ENCODE data around the gene PTPN13.

The PTPN13 gene

DNA sequence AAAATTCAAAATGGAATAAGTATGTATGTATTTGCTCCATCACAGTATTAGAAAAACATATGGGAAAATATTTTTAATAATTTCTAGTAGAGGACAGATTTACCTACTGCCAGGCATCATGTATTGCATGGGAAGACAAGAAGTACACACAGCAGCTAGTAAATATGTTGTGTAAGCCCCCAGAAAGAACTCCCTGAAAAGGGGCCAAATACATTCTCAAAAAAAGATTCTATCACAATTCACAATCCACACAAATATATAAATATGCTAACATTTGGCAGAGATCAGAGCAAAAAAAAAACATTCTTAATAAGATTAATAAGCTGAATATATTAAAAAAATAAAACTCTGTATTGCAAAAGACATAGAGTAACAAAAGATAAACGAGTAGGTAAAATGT, 227.0 kb downstream of the PTPN13 start:
- no peak for DNase-seq

DNA sequence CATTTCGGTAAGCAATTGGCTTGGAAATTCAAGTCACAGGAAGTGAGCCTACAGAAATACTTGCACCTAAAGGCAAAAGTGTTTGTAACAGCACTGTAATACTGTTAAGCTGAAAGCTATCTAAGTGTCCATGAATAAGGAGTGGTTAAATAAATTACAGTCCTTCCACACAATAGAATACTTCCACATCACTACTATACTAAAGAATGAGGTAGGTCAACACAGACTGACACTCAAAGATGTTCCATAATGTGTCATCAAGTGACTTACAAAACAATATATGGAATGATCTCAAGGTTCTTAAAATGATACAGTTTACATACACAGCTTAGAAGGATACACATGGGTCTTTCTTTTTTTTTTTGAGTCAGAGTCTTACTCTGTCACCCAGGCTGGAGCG, 228.0 kb downstream of the PTPN13 start:
- no peak for DNase-seq

DNA sequence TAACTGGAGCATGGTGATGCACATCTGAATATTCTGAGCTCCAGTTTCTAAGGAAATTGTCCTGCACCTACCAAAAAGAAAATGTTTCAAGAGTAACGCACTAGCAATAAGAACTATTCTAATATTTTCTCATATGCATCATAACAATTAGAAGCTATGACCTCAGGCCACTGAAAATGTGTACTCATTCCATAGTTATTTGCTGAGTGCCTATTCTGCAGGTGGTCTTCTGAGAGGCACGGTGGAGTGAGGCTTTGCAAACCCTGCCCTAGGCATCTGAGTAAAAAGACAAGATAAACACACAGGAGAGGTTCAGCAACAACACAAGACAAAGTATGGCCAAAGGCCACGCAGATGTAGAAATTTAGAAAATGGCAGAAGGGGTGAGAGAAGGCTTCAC, 231.4 kb downstream of the PTPN13 start:
- DNase-seq: no peak

DNA sequence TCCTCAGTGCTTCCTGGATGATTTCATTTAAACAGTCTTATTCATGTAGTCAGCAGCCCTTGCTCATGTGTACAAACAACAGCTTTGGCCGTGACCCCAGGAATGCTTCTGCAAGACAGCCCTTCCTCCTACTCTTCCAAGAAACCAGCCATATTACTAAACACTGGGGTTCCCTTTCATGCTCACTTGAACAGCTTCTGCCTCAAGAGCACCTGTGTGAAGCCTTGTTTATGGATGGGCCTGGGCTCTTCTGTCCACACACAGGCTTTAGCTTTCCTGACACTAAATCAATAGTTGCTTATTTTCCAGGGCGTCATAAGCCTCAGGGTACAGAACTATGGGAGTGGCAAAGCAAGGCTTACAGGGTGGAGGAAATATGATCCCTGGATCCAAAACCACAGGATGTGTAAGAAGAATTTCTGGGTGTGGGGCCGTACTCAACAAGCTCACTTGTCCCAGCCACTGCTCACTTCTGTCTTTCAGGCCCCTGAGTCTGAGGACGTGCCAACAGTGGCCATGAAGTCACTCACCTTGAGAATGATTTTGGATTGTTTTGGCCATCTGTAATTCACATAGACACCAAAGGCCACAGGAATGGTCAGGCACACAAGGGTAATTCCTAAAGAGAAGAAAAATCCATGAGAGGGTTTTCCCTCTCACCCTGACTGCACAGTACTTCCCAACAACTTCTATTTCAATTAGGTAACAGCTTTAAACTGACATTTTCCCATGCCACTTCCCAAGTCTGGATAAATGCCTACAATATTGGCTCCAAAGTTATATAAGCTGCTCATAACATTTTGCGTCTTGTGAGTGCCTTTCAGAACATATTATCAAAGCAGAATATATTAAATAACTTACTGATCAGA, 237.4 kb downstream of the PTPN13 start:
- DNase-seq: no peak

DNA sequence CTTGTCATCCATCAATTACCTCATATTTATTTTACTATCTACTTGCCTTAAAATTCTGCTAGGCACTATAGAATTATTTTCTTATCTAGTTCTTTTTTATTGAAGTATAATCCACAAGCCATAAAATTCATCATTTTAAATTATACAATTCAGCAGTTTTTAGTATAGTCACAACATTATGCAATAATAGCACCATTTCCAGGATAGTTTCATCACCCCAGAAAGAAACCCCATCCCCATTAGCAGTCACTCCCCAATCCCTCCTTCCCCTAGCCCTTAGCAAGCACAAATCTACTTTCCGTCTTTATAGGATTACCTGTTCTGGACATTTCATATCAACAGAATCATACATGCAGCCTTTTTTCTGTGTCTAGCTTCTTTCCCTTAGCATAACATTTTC, 239.5 kb downstream of the PTPN13 start:
- DNase-seq: no peak

DNA sequence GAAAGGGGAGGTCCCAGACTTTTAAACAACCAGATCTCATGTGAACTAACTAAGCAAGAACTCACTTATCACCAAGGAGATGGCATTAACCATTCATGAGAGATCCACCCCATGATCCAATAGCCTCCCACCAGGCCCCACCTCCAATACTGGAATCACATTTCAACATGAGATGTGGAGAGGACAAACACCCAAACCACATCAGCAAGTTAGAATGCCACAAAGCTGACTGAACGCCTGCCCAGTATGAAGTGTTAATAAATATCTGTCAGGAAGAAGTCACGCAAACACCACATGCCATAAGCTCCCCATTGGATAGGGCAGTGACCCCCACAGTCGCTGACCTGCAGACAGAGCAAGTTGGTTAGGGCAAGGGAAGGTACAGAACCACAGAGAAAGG, 240.8 kb downstream of the PTPN13 start:
- no peak for DNase-seq

DNA sequence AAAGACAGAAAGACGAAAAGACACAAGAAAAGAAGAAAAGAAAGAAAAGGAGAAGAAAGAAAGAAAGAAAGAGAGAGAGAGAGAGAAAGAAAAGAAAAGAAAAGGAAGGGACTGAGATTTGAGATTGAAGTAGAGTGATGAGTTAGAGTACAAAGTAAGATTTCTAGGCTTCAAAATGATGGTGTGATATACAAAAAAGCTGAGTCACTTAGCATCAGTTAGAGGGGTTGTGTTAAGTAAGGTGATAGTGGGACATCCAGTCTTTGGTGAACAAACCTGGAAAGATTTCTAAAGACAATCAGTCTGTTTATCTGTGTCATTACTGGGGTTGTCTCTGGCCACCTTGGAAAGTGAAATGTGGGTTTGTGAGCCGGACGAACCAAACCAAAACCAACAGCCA, 241.6 kb downstream of the PTPN13 start:
- no peak for DNase-seq

DNA sequence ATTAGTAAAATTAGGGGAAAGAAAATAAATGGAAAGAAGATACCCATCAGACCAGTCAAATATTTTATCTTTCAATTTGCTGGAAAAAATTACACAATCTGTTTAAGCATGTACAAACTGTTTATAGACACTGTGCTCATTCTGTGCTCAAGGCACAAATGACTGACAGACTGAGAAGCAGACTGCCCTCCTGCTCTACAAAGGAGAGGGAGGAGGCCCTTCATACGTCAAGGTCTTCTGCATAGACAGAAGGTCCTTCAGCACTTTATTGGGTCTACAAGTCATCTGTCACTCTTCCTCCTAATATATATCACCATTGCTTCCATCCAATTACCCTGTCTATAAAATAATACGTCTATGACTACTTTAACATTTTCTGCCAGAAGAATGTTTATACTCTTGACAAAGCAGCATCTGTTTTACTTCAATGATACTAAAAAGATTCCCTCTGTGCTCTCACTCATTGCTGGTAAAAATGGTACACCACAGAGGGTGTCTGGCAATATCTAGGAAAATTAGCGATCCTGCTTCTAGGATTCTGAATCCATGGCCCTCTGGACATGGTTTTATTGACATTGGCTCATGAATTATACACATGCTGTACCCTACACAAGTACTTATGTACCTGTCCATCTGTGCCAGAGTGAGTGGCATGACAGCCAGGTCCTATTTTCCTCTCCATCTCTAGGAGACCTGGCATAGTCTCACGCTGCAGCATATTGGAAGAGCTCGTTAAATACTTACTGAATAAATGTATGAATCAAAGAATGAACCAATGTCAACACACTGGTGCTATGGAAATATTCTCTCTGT, 243.8 kb downstream of the PTPN13 start:
- no peak for DNase-seq

DNA sequence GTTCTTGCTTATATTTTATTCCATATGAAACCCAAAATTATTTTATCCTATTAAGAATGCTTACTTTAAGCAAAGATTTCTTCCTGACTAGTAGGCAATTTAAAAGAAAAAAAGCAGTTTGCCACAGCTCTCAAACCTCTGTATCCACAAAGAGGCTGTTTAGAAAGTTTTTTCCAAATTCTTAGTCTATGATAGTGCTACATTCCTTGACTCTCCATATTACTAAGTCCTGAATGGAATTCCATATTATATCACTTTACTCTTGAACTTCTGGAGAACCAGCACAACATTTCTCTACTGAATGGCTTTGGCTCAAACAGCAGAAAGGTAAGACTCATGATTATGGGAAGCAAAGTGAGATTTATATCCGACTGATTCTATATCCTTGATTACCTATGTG, 246.7 kb downstream of the PTPN13 start:
- no peak for DNase-seq

DNA sequence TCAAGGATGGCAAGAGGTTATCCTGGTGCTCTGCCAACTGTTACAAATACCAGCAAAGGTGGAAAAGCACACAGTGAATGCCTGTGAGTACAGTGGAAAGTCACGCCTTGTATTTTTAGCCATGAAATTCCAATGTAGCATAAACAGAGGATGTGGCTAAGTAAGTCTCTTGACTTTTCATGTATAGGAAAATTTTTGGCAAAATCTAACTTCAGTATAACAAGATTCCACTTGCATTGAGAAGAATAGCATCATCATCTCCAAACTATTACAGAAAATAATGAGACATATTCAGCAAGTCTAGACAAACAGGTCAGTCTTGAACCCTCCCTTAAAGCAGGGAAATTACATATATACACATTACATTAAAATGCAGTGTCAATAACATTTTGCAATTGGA, 247.2 kb downstream of the PTPN13 start:
- no peak for DNase-seq

DNA sequence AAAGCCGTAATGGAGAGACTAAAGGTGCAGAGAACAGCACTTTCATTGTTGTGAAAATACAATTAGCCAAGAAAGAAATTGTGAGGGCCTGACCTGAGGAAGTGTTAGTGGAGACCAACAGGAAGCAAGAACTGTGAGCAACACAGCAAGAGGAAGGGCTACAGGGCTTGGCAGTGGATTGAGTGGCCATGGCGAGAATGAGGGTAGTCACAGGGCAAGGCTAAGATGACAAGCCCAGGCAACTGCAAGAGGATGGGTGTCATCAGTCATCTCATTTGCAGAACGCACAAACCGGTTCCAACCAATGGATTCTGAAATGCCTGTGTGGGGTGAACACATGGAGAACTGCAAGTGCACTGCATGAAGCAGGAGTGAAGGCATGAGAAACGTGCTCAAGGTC, 251.5 kb downstream of the PTPN13 start:
- no peak for DNase-seq

DNA sequence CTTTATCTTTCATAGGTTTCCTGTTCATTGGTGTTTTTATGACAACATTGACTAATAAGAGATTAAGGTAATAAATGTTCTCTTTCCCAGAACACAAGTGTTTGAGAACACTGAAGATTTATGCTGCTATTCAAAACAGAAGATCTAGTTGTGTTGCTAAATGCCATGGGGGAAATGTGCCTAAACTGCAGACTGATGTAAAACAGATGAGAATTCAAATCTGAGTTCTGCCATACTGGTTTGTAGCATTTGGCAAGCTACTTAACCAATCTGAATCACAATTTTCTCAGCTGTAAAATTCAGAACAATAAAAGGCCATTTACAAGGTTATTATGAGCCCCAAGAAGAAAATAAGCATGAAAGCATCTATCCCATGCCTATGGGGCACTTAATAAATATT, 252.8 kb downstream of the PTPN13 start:
- DNase-seq: no peak

DNA sequence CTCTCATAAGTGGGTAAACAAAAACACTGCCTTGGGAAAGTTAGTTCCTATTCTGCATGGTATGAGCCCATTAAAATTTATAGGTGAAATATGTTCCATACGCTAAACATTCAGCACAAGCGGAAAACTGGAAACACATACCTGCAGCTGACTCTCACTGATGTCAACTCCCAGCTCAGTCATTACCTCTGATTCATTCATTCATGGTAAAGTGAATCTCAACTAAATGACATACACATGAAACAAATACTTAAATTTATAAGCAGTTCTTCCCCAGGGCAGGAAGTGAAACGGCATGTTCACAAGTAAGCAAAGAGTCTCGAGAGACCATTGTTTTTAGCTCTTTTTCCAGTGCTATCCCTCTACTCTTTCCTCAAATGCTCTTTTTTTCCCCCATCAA, 253.5 kb downstream of the PTPN13 start:
- DNase-seq: no peak

DNA sequence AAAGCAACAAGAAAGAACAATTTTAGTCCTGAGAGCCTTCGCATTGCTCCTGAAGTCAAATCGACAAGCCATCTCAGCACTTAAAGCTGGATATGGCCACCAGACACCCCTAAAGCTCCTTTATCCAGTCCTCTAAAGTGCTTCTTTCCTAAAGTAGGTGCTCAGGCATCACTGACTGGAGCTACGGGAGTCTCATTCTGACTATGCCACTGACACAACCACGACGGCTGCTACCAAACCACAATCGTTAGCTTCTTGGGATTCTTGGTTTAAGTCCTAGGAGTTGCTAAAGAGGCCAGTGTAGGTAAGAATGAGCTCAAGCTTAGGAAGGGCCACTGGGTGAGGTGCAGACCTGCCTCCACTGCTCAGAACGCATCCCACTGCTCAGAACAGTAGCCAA, 254.0 kb downstream of the PTPN13 start:
- no peak for DNase-seq

DNA sequence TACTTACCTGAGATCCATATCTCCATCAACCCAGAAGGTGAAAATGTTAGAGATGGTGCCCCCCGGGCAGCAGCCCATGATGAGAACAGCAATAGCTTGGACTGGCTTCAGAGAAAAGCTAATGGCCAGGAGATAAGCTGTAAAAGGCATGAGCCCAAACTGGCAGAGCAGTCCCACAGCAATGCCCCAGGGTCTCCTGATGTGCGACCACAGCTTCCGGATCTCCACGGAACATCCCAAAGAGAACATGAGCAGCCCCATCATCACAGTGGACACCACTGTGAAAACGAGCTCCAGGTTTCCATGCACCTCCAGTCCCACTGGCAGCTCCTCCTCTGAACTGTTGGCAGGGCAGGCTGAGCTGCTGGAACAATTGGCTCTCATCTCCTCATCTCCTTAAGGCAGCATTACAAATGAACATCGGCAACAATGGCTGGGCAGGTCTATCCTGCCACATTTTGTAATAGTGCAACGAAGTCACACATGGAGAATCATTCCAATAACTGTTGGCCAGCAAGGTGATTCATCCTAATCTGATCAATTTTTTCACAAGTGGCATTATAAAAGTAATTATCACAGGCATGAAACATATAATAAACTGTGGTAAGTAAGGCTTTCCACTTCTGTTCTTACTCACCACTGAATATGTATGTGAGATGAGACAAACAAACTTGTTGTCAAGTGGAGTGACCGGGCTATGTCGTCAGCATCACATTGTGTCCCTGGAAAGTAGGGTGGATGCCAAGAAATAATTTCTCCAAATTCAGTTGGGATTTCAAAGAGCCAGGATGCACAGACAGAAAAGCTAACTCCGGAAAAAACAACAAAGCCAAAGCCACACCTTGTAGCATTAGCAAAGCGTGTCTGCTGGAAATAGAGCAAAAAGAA, 254.9 kb downstream of the PTPN13 start, which contains the start of gene SLC10A6:
SLC10A6 (minus strand) TSS at position 653 of the 888 bp plus-strand sequence; CDS start at position 384, 269 bp downstream.
- DNase-seq: no peak

DNA sequence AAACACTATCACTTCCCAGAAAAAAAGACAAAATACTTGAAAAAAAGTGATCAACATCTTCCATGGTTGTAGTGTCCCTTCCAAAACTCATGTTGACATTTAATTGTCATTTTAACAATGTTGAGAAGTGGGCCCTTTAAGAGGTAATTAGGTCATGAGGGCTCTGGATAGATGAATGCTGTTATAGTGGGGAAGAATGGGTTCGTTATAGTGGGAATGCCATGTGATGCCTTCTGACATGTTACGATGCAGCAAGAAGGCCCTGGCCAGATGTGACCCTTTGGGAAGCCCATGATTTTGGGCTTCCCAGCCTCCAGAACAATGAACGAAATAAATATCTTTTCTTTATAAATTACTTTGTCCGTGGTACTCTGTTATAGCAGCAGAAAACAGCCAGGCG, 259.1 kb downstream of the PTPN13 start:
- DNase-seq: no peak

DNA sequence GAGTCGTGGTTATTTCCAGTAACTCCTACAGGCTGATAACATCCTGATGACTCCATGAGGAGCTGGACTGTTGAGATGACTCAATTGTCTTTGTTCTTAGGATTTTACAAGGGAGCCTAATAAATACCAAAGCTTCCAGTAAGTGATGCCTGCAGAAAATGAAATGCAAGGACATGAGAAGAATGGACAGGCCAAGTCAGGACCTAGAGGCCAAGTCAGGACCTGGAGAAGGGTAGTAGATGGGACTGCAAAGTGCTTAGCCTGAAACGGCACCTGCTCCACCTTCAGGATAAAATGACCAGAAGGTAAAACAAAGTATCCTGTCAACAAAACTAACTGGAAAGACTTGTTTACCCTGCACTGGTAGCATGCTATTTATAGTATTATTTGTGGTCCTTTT, 261.5 kb downstream of the PTPN13 start:
- no peak for DNase-seq

DNA sequence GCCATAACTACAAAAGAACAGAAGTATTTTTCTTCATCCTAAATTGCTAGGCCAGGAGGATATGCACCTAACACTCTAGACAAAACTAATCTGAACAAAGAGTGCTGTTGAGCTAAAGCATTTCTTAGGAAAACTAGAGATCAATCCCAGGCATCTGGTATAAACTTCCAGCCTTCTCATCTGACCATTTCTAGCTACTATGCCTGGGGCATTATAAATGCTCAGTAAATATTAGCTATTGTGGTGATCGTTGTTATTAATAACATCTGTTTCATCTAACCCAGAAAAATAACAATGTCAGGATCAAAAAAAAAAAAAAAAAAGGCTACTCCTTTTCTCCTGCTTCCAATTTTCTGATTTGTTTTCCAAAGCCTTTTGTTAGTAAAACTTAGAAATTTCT, 262.8 kb downstream of the PTPN13 start:
- no peak for DNase-seq

DNA sequence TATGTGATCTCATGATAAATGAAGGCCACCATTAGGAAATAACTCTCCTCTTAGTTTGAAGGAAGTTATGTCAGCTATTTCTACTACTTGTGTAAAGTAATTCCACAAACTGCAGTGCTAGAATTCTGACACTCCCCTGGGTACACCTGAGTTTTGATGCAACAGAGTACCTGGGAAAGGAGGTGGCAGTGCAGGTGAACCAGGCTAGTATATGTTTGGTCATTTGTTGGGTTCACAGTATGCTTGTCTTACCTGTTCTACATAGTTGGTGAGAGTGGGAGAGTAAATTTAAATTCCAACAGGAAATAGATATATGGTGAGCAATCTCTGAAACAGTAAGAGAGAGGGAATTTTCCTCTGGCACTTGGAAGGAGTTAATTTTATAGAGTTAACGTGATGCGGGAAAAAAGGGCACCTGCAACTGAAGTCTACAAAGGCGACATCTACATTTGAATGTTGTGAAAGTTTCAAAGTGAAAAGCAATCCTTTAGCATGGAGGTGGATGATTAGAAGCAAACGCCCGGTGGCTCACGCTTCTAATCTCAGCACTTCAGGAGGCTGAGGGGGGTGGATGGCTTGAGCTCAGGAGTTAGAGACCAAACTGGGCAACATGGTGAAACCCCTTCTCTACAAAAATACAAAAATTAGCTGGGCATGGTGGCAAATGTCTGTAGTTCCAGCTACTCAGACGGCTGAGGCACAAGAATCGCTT, 263.4 kb downstream of the PTPN13 start:
- DNase-seq: no peak

Data from CD4-positive, alpha-beta T cell treated with Interleukin-10 for 1 hour (primary cell).